Astrocyte (in vitro differentiated cells and primary cell): Measurements from ENCODE around the gene PCSK7. TPM values are rescaled to one million over a fixed set of nuclear protein-coding genes. Genes with fewer than 3 reads are reported as not detected.
A peak's percentile ranks its signal among the peaks of the same experiment; 100 is the strongest.

ENCODE experiments used
- DNase-seq: peaks from one replicate; pipeline ENCODE4 v3.0.0-alpha.2; 2010; ENCODE audit warnings: low read depth
- FAIRE-seq: peaks from 2 replicates; lab custom pipeline; 2011; peaks lifted over from hg19 to GRCh38; lab: Jason Lieb, UNC
- H2AFZ ChIP-seq: 2 replicates; pipeline ENCODE4 v1.6.0; 2012; ENCODE audit warnings: low read depth, low read length, inconsistent platforms
- H3K27ac ChIP-seq: 2 replicates; pipeline ENCODE4 v1.5.1; 2011; ENCODE audit warnings: low read depth, low read length, inconsistent platforms
- H3K27me3 ChIP-seq: 2 replicates; pipeline ENCODE4 v1.6.0; 2011; ENCODE audit warnings: low read length, inconsistent platforms; ENCODE audit not compliant: insufficient read depth
- H3K36me3 ChIP-seq: 2 replicates; pipeline ENCODE4 v1.5.1; 2011; ENCODE audit warnings: low read length, inconsistent platforms; ENCODE audit not compliant: insufficient read depth
- H3K4me1 ChIP-seq: 2 replicates; pipeline ENCODE4 v1.5.1; 2011; ENCODE audit warnings: low read length, inconsistent platforms; ENCODE audit not compliant: insufficient read depth
- H3K4me2 ChIP-seq: 2 replicates; pipeline ENCODE4 v1.6.0; 2012; ENCODE audit warnings: low read length, inconsistent platforms
- H3K4me3 ChIP-seq: 2 replicates; pipeline ENCODE4 v1.5.1; 2011; ENCODE audit warnings: low read depth, mild to moderate bottlenecking, low read length, inconsistent platforms; ENCODE audit not compliant: insufficient read depth
- H3K79me2 ChIP-seq: 2 replicates; pipeline ENCODE4 v1.6.0; 2012; ENCODE audit warnings: mild to moderate bottlenecking, low read length, inconsistent platforms; ENCODE audit not compliant: insufficient read depth
- H3K9ac ChIP-seq: 2 replicates; pipeline ENCODE4 v1.6.0; 2012; ENCODE audit warnings: mild to moderate bottlenecking, low read length, inconsistent platforms
- H3K9me3 ChIP-seq: 2 replicates; pipeline ENCODE4 v1.5.1; 2012; ENCODE audit warnings: low read depth, mild to moderate bottlenecking, low read length, inconsistent platforms; ENCODE audit not compliant: insufficient read depth
- H4K20me1 ChIP-seq: 2 replicates; pipeline ENCODE4 v1.6.0; 2012; ENCODE audit warnings: low read length, inconsistent platforms; ENCODE audit not compliant: insufficient read depth
- H3K27ac Mint-ChIP-seq: one replicate; pipeline ENCODE4 v1.8.0; 2021; ENCODE audit warnings: mild to moderate bottlenecking, mixed read lengths; ENCODE audit not compliant: unreplicated experiment
- H3K27me3 Mint-ChIP-seq: one replicate; pipeline ENCODE4 v1.8.0; 2021; ENCODE audit warnings: low read depth, mixed read lengths; ENCODE audit not compliant: unreplicated experiment
- H3K36me3 Mint-ChIP-seq: one replicate; pipeline ENCODE4 v1.8.0; 2021; ENCODE audit warnings: low read depth, mixed read lengths; ENCODE audit not compliant: unreplicated experiment
- H3K4me1 Mint-ChIP-seq: one replicate; pipeline ENCODE4 v1.8.0; 2021; ENCODE audit warnings: low read depth, mixed read lengths; ENCODE audit not compliant: unreplicated experiment
- H3K4me3 Mint-ChIP-seq: one replicate; pipeline ENCODE4 v1.8.0; 2021; ENCODE audit warnings: mild to moderate bottlenecking, moderate library complexity, mixed read lengths; ENCODE audit not compliant: unreplicated experiment
- H3K9me3 Mint-ChIP-seq: one replicate; pipeline ENCODE4 v1.8.0; 2021; ENCODE audit warnings: mild to moderate bottlenecking, mixed read lengths; ENCODE audit not compliant: unreplicated experiment
- EZH2 ChIP-seq: IDR thresholded peaks from 2 replicates; pipeline ENCODE4 v1.6.1; 2012; ENCODE audit warnings: mild to moderate bottlenecking, low read length, inconsistent platforms; ENCODE audit not compliant: insufficient read depth
- total RNA-seq: library from RNA; stranded (reverse); gene quantifications from 2 replicates; pipeline ENCODE4 v1.2.1, GENCODE V29; 2021
- TF ChIP-seq, protein P1 (sequence below): IDR thresholded peaks from 2 replicates; pipeline ENCODE4 v1.5.1; 2011; ENCODE audit warnings: low read depth, mild to moderate bottlenecking, inconsistent platforms, low read length, moderate library complexity; ENCODE audit not compliant: insufficient read depth

The PCSK7 gene
- total RNA-seq, 1 donor from 2014 or later = 43.6 TPM

DNA sequence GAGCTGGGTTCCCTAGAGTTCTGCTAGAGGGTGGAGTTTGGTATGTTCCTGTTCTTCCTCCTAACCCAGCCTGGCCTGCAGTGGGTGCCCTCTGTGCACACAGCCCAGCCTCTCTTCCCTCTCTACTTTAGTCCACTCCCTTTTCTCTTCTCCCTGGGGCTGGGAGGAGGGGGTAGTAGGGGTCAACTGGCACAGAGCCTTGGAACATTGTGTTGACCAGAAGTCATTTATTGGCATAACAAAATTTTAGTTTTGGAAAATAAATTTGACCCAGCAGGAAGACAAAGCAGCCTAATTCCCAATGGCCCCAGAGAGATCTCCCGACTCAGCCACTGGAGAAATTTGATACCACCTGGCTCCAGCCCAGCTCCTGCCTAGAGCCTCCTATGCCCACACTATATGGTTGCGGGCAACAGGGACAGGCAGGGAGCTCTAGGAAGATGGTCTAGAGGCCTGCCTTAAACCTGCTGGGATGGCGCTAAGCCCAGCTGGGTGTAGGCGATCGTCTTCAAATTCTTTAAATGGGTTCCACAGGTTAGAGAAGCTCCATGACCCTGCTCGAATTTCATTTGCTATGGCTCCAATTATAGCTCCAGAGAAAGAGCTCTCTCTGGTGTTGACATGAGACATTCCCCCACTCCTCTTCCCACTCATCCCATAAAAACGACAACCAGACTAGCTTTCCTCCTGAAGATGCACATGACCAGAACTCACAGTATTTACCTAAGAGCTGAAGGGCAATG lies 9.9 kb downstream of the PCSK7 start:
- Mint-ChIP-seq H3K9me3 (peaks cover 1% of the 10 kb centered on the region), H3K4me3 (no peak overlapping the region), H3K27ac (no peak overlapping the region), H3K4me1 (peaks cover 17% of the 10 kb centered on the region), H3K36me3 (peaks cover 27% of the 10 kb centered on the region), H3K27me3 (no peaks in the 10 kb centered on the region)
- peaks cover 9% of the 10 kb centered on the region for H4K20me1 ChIP-seq
- H3K27me3 ChIP-seq = no peaks in the 10 kb centered on the region
- no peaks in the 10 kb centered on the region for H3K79me2 ChIP-seq
- peak overlapping the region; percentile 2 for H3K4me2 ChIP-seq
- DNase-seq (no peak), FAIRE-seq (no peak)
- H2AFZ ChIP-seq = no peak overlapping the region
- H3K36me3 ChIP-seq = peaks cover 52% of the 10 kb centered on the region
- H3K4me1 ChIP-seq = peaks cover 28% of the 10 kb centered on the region
- H3K9me3 ChIP-seq = no peaks in the 10 kb centered on the region
- no peak overlapping the region for H3K9ac ChIP-seq
- H3K27ac ChIP-seq = no peak overlapping the region
- no peak overlapping the region for H3K4me3 ChIP-seq
- TF ChIP-seq, protein P1, sequence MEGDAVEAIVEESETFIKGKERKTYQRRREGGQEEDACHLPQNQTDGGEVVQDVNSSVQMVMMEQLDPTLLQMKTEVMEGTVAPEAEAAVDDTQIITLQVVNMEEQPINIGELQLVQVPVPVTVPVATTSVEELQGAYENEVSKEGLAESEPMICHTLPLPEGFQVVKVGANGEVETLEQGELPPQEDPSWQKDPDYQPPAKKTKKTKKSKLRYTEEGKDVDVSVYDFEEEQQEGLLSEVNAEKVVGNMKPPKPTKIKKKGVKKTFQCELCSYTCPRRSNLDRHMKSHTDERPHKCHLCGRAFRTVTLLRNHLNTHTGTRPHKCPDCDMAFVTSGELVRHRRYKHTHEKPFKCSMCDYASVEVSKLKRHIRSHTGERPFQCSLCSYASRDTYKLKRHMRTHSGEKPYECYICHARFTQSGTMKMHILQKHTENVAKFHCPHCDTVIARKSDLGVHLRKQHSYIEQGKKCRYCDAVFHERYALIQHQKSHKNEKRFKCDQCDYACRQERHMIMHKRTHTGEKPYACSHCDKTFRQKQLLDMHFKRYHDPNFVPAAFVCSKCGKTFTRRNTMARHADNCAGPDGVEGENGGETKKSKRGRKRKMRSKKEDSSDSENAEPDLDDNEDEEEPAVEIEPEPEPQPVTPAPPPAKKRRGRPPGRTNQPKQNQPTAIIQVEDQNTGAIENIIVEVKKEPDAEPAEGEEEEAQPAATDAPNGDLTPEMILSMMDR = no peak
- no peak for TF ChIP-seq EZH2

DNA sequence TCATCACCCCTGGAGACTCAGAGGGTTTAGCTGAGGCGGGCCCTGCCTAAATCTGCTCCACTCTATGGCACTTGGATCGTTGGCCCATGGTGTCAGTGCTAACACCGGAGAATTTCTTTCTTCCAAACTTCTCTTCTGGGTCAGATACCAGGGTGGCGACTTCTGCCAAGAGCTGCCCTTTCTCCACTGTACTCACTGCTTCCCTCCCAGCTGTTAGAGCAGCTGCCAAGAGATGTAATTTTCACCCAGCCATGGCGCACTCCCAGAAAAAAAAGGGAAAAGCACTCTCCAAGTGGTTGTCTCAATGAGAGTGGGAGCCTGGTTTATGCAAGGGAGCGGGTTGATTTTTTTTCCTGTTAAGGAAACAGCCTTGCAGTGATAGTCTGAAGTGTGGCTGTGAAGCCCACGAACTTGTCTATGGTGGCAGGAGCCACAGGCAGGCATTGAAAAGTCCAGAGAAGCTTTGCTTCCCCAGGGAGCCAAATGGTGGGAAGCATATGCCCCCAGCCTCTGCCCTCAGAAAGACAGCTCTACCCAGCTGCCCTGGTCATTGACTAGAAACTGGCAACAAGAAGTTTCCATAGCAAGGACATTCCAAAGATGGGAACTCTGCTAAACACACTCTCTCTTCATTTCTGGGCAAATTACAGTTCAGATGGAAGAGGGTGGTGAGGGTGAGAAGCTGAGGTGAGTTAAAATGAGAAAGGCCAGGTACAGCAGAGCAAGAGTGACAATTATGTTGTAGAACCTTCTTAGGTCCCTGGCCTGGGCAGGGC lies 10.7 kb downstream of the PCSK7 start:
- no peaks in the 10 kb centered on the region for H3K9me3 ChIP-seq
- no peak overlapping the region for H3K4me3 ChIP-seq
- peaks cover 32% of the 10 kb centered on the region for H3K4me1 ChIP-seq
- peaks cover 1% of the 10 kb centered on the region for H3K9me3 Mint-ChIP-seq
- peaks cover 32% of the 10 kb centered on the region for H3K36me3 Mint-ChIP-seq
- no peaks in the 10 kb centered on the region for H3K79me2 ChIP-seq
- peak overlapping the region; percentile 7 for H3K27ac Mint-ChIP-seq
- no peak overlapping the region for H3K27ac ChIP-seq
- H3K36me3 ChIP-seq = peaks cover 50% of the 10 kb centered on the region
- no peak overlapping the region for H3K4me3 Mint-ChIP-seq
- FAIRE-seq = no peak
- H3K4me2 ChIP-seq = no peak overlapping the region
- no peaks in the 10 kb centered on the region for H3K27me3 ChIP-seq
- H4K20me1 ChIP-seq = peaks cover 4% of the 10 kb centered on the region
- H2AFZ ChIP-seq = no peak overlapping the region
- no peak for DNase-seq
- no peaks in the 10 kb centered on the region for H3K27me3 Mint-ChIP-seq
- H3K9ac ChIP-seq = no peak overlapping the region
- H3K4me1 Mint-ChIP-seq = peaks cover 21% of the 10 kb centered on the region
- TF ChIP-seq, protein P1 = no peak
- TF ChIP-seq EZH2 = no peak
